Osteocyte (in vitro differentiated cells): Measurements from ENCODE around the gene SH3RF3. TPM values are rescaled to one million over a fixed set of nuclear protein-coding genes. Genes with fewer than 3 reads are reported as not detected.
A peak's percentile ranks its signal among the peaks of the same experiment; 100 is the strongest.

Experiments used
- DNase-seq: peaks from one replicate; pipeline ENCODE4 v3.0.0; 2021; ENCODE audit warnings: mixed read lengths; ENCODE audit not compliant: unreplicated experiment; ENCODE audit errors: extremely low spot score
- H3K27ac Mint-ChIP-seq: one replicate; pipeline ENCODE4 v1.8.0; 2021; ENCODE audit warnings: mild to moderate bottlenecking, mixed read lengths; ENCODE audit not compliant: unreplicated experiment
- H3K27me3 Mint-ChIP-seq: one replicate; pipeline ENCODE4 v1.8.0; 2021; ENCODE audit warnings: mixed read lengths; ENCODE audit not compliant: unreplicated experiment
- H3K36me3 Mint-ChIP-seq: one replicate; pipeline ENCODE4 v1.8.0; 2021; ENCODE audit warnings: mixed read lengths; ENCODE audit not compliant: unreplicated experiment
- H3K4me1 Mint-ChIP-seq: one replicate; pipeline ENCODE4 v1.8.0; 2021; ENCODE audit warnings: mixed read lengths; ENCODE audit not compliant: unreplicated experiment
- H3K4me3 Mint-ChIP-seq: one replicate; pipeline ENCODE4 v1.8.0; 2021; ENCODE audit warnings: mild to moderate bottlenecking, moderate library complexity, mixed read lengths; ENCODE audit not compliant: unreplicated experiment
- H3K9me3 Mint-ChIP-seq: one replicate; pipeline ENCODE4 v1.8.0; 2021; ENCODE audit warnings: mixed read lengths; ENCODE audit not compliant: unreplicated experiment
- total RNA-seq: library from RNA; stranded (reverse); gene quantifications from 2 replicates; pipeline ENCODE4 v1.2.1, GENCODE V29; 2021
- TF ChIP-seq, protein P1 (sequence below): fragments of 200-600 bp; sonication (generic); IDR thresholded peaks from 2 replicates; pipeline ENCODE4 v1.5.0; 2021; ENCODE audit warnings: antibody characterized with exemption, mild to moderate bottlenecking, moderate library complexity

SH3RF3 gene
- total RNA-seq, 1 donor from 2014 or later: 79.4 TPM

DNA sequence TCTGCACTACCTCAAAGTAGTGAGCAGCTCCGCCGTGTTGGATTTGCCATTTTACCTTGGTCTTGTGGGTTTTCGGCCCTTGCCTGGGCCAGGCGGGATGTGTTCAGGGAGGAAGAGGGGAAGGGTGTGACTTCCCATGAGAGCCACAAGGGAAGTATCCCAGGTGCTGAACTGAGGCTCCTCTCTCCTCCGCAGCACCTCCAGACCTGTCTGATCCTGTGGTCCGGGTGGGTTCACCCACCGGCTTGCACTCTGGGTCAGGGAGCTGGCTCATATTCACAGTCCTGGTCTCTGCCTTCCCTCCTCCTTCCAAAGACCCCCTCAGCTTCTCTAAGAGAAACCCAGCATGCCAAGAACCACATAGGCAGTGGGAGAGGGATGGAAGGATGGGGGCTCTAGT lies 249.0 kb downstream of the SH3RF3 start:
- peaks cover 19% of the 10 kb centered on the region for H3K36me3 Mint-ChIP-seq

DNA sequence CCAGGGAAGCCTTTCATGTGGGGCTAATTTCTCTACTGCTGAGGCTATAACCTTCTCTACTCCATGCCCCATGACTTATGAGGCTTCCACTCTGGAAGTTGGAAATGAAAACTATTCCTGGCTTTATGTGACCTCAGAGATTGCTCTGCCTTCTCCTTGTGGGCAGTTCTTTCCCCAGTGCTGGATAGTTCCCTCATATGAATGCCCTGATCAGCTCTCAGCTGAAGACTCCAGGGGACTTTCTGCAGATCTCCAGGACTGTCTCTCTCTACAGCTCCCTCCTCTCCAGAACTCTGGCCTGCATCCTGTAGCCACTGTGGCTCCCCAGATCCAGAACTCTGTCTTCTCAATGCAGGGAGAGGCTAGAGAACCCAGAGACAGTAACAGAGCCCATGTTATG lies 249.7 kb downstream of the SH3RF3 start:
- H3K27me3 Mint-ChIP-seq: no peaks in the 10 kb centered on the region
- peaks cover 53% of the 10 kb centered on the region for H3K4me1 Mint-ChIP-seq
- H3K4me3 Mint-ChIP-seq: no peak overlapping the region
- no peaks in the 10 kb centered on the region for H3K9me3 Mint-ChIP-seq
- H3K27ac Mint-ChIP-seq: no peak overlapping the region
- H3K36me3 Mint-ChIP-seq: peaks cover 13% of the 10 kb centered on the region
- peak; percentile 42 for DNase-seq
- TF ChIP-seq, protein P1, sequence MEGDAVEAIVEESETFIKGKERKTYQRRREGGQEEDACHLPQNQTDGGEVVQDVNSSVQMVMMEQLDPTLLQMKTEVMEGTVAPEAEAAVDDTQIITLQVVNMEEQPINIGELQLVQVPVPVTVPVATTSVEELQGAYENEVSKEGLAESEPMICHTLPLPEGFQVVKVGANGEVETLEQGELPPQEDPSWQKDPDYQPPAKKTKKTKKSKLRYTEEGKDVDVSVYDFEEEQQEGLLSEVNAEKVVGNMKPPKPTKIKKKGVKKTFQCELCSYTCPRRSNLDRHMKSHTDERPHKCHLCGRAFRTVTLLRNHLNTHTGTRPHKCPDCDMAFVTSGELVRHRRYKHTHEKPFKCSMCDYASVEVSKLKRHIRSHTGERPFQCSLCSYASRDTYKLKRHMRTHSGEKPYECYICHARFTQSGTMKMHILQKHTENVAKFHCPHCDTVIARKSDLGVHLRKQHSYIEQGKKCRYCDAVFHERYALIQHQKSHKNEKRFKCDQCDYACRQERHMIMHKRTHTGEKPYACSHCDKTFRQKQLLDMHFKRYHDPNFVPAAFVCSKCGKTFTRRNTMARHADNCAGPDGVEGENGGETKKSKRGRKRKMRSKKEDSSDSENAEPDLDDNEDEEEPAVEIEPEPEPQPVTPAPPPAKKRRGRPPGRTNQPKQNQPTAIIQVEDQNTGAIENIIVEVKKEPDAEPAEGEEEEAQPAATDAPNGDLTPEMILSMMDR: no peak

More for the DNA sequence above, 249.0 kb downstream of the SH3RF3 start:
- Mint-ChIP-seq H3K4me3 (no peak overlapping the region), H3K27me3 (no peaks in the 10 kb centered on the region), H3K4me1 (peaks cover 46% of the 10 kb centered on the region), H3K9me3 (no peaks in the 10 kb centered on the region), H3K27ac (no peak overlapping the region)
- TF ChIP-seq, protein P1: no peak
- DNase-seq: peak; percentile 57

DNA sequence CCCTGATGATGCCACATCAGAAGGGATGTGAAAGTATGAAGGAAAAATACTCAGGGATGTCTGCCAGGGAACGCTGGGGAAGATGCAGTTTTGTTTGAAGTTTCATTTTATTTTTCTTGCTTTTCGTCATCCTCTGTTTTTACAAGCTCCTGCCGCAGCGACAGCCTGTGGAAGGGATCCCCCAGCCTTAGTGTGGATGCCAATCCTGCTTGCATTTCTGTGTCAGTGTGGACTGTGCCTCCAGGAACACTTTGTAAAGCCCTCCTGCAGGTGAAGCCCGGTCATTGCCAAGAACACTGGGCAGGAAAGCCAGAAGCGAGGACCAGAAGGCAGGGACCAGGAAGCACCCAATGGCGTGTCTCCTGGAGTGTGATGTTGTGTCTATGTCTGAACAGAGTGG lies 250.5 kb downstream of the SH3RF3 start:
- TF ChIP-seq, protein P1: no peak
- no peaks in the 10 kb centered on the region for H3K9me3 Mint-ChIP-seq
- H3K4me3 Mint-ChIP-seq: no peak overlapping the region
- peak; percentile 67 for DNase-seq
- no peak overlapping the region for H3K27ac Mint-ChIP-seq
- peaks cover 57% of the 10 kb centered on the region for H3K4me1 Mint-ChIP-seq
- peaks cover 7% of the 10 kb centered on the region for H3K36me3 Mint-ChIP-seq
- H3K27me3 Mint-ChIP-seq: no peaks in the 10 kb centered on the region

DNA sequence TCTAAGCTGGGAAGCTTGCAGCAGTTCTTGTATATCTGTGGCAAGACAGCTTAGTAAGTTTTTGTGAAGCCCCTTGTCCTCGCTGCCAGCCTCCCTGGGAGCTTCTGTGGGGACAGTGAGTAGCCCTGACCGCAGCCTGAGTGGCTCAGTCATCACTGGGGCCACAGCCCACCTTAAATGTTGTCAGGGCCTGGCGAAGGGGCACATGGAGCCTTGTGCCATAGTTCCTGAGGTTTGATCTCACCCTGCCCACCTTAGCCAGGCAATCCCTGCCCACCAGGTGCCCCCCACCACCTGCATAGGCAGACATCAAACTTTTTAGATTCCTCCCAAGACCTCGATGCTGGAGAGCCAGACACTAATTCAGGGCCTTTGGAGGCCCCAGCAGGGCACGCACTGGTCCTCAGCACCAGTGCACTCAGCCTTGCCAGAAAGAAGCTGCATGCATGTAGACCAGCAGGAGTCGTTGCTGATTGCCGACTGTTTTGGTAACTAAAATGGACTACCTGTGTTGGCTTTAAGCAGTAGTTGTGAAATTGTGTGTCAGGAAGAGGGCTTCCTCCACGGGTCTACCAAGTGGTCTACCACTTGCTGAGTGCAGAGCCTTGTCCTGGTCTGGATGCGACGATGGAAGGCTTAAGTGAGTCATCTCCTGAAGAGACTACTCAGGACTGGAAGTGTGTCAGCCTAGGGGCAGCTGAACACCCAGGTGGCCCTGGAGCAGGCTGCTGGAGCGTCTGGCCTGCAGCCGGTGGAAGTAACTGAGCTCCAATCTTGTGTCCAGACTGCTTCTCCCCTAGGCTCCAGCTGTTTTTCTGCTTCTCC lies 251.7 kb downstream of the SH3RF3 start:
- Mint-ChIP-seq H3K9me3 (no peaks in the 10 kb centered on the region), H3K4me1 (peaks cover 67% of the 10 kb centered on the region), H3K36me3 (peaks cover 7% of the 10 kb centered on the region), H3K4me3 (no peak overlapping the region), H3K27me3 (no peaks in the 10 kb centered on the region), H3K27ac (peak overlapping the region; percentile 38)
- DNase-seq: peak; percentile 69
- TF ChIP-seq, protein P1: no peak

DNA sequence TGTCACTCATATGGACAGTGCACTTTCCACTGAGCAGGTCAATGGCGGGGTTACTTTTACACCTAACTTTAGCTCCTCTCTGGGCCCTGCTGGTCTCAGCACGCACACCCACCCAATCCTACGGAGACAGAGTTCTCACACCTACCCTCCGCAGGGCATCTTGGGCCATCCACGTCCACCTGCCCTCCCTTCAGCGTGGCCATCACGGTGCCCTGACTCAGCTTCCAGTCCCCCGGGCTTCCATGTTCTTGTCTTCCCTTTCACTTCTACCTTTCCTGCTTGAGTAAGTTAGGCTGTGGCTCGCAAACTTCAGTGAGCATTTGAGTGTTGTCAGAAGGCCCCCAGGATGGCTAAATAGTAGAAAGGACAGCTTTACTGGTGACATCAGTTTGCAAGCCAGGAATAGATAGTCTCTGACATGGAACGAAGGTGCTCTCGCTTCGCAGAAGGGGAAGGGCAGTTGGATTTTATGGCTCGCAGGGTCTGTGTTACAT lies 252.4 kb downstream of the SH3RF3 start:
- H3K4me3 Mint-ChIP-seq: no peak overlapping the region
- peaks cover 70% of the 10 kb centered on the region for H3K4me1 Mint-ChIP-seq
- peak; percentile 59 for DNase-seq
- peak overlapping the region; percentile 38 for H3K27ac Mint-ChIP-seq
- H3K9me3 Mint-ChIP-seq: no peaks in the 10 kb centered on the region
- TF ChIP-seq, protein P1: no peak
- H3K36me3 Mint-ChIP-seq: peaks cover 10% of the 10 kb centered on the region
- H3K27me3 Mint-ChIP-seq: no peaks in the 10 kb centered on the region
